T-helper 1 cell treated with Interleukin-12 subunit alpha and Interleukin-12 subunit beta and Interleukin-4 antibody, amounts not matched to agents 30 ng/mL and 1 ng/mL, for 36 hours (primary cell): Measurements from ENCODE around the gene PIGU. TPM values are rescaled to one million over a fixed set of nuclear protein-coding genes. Genes with fewer than 3 reads are reported as not detected.

ENCODE experiments used
- intact Hi-C: fragments of 100-400 bp; cut with micrococcal nuclease; formaldehyde crosslinking; loops from one replicate; pipeline ENCODE4 v1.15.1; 2024
- total RNA-seq: library from RNA; stranded (reverse); gene quantifications from 2 replicates; pipeline ENCODE4 v1.2.3, GENCODE V29; 2022

The PIGU gene
- total RNA-seq, 1 donor from 2014 or later = 21.9 TPM

- intact Hi-C loops = loop anchor here (1.0 to 2.0 kb wide), 3 partner anchors 21 to 124 kb away; partner anchors contain the start of genes MAP1LC3A, PIGU and TP53INP2
These were observed 96.6 kb downstream of the PIGU start for GRCh38 chr20:34579979-34580940.

- intact Hi-C loops = no loop called here
These were observed 97.5 kb downstream of the PIGU start for GRCh38 chr20:34579191-34579978.

GRCh38 chr20:34578521-34578920, 98.4 kb downstream of the PIGU start:
- intact Hi-C loops = no loop called here

DNA sequence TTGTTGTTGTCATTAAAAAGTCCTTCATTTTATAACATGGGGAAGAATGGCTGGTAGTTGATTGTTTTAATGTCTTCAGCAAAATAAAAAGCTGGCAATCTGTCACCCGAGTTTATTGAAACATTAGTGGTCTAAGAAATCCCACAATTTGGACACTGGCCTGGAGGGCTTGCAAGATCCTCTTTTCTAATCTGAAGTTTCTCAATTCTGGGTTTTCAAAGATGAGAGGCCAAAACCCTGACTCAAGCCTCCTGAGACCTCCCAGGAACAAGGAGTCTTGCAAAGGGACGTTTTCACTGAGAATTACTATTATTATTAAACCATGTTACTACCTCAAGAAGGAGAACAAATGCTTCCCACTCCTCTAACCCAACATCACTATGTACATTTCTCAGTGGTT, 98.9 kb downstream of the PIGU start:
- intact Hi-C loops = no loop called here

DNA sequence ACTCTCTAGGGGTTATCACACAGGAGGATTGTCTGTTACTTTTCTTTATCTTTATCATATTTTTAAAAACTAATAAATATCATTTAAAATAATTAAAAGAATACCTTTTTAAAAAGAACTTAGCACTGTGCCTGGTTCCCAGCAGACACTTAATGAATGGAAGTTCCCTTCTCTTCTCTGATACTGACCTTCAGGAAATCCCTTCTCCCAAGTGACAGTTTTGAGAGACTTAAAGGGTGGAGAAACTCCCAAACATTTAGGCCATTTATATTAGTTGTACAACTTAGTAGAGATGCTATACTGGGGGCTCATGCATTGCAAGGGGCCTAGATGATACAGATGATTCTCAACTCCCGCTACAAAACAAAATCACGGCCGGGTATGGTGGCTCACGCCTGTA, 99.8 kb downstream of the PIGU start:
- intact Hi-C loops = no loop called here

- intact Hi-C loops = no loop called here
These were observed 101.1 kb downstream of the PIGU start for GRCh38 chr20:34575756-34576155.

DNA sequence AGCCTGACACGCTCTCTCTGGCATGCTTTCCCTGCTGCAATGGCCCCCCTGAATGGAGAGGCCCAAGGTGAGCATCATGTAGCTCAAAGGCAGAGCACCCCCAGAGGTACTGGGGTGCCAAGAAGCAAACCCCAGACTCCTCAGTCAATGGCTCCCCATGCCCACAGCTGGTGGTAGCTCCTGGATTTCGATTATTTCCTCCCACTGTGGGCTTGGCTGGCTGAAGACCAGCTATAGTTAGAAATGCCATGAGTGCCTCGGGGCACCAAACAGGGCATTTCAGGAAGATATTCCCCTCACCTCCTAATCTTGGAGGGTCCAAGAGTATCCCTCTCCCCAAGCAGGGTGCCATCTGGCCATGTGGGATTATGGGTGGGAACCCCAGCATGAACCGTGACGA, 101.6 kb downstream of the PIGU start:
- intact Hi-C loops = no loop called here

- intact Hi-C loops = no loop called here
These were observed 102.0 kb downstream of the PIGU start for GRCh38 chr20:34574861-34575260.

DNA sequence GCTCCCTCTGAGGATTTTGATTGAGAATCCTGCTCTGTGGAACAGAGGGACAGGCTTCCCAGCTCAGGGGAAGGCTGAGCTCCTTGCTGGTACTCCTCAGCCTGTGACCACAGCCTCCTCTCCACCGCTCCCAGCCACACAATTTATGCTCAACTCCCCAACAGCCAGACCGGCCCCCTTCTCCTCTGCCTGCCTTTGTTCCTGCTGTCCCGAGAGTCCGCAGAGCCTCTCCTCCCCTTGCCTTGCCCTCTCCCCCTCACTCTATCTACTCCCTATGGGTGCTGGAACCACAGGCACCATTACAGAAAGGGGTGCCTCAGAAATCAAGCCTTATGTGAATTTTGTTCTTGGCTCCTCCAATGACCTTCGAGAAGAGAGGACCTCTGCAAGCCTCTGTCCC, 102.5 kb downstream of the PIGU start:
- intact Hi-C loops = no loop called here

DNA sequence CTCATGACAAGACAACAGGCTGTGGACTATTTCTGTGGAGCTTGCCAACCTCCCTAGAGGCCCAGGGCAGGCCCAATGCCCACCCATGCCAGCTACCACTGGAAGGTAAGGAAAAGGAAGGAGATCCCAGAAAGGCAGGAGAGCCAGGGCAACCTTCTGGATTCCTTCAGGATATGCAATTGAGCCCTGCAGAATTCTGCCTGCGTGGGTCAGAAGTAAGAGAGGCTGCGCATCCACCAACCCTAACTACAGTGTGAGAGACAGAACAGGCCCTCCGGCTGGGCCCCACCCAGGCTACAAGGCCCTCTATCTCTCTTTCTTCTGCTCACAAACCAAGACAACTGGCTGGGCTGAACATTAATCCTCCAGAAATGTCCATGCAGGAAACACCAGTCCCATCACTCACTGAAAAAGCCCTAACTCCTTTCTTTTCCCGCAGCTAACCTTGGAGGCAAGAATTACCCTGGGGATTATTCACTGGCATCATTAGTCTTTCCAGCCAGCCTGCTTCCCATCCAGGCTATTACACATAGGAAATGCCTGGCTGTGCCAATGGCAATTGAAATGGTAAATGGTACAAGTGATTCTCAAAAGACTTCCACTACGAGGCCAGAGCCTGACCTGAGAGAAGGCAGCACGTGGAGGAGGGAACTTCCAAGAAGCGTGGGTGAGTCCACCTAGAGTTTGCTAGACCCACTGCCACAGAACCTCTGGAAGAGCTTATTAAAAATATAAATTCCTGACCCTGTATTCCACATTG, 103.2 kb downstream of the PIGU start:
- intact Hi-C loops = no loop called here

DNA sequence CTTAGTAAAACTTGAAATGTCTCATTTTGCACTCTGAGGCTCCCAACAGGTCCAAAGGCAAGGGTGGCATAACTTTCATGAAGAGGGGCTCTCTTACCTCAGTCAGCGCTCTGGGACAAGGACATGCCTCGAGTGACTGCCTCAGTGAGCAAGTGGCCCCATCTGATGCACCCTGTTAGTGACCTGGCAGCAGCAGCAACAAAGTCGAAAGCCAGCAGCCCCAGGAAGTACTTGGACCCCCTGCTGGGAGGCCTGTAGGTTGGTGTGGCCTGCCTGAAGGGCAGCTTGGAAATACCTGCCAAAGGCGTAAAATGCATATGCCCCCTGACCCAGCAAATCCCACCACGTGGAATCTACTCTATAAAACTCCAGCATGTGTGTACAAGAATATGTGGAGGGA, 105.1 kb downstream of the PIGU start:
- intact Hi-C loops = no loop called here

GRCh38 chr20:34570859-34571306, 106.0 kb downstream of the PIGU start:
- intact Hi-C loops = no loop called here

DNA sequence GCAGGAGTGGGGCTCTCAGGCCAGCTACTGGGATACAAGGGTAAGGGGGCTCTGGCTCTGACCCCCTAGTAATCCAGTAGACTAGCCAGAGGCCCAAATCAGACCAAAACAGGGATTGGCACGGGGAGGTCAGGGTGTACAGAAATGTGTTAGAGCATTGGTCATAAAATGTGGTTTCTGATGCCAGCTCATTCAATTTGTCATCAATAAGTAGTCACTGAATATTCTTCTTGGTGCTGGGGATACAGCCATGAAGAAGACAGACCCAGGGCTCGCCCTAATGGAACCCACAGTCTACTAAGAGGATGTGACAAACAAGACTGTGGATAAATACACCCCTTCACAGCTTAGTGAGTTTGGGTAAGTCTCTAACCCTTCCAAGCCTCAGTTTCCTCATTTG, 107.3 kb downstream of the PIGU start:
- intact Hi-C loops = no loop called here

DNA sequence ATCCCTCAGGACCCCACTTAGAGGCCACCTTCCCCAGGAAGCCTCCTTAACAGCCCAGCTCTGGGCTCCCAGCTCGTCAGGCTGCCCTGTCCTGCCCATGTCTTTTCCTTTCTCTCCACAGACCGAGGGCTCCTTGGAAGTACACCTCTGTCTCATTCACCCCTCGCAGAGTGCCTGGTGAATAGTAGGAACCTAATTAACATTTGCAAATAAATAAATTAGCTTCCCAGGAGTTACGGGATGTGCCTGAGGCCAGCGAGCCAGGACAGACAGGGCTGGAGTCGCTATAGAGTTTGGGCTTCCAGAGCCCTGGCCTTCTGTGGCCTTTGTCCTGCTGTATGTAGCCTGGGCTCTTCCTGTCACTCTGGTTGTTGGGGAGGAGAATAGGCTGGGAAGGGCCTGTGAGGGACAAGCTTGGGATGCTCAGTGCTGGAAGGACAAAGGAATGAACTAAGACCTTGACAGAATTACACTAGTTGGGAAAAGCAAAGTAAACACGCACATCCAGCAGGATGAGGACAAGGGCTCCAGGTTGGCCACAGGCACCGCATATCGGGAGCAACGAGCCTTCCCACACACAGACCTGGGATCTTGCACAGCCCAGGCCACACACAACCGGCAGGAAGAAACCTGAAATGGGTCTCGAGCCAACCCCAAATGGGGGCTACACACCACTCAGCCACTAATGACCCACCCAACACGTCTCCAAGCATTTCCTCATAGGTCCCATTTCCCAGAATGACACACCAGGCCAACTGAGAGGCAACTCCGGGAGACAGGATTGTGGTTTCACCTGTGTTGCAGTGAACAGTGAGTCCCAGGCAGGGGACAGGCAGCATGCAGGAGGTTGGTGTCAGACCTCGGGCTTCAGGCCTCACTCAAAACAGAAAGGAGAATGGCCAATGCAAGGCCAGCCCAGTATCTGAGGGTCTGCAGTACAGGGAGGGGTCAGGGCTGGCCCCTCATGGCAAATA, 108.7 kb downstream of the PIGU start:
- intact Hi-C loops = no loop called here

DNA sequence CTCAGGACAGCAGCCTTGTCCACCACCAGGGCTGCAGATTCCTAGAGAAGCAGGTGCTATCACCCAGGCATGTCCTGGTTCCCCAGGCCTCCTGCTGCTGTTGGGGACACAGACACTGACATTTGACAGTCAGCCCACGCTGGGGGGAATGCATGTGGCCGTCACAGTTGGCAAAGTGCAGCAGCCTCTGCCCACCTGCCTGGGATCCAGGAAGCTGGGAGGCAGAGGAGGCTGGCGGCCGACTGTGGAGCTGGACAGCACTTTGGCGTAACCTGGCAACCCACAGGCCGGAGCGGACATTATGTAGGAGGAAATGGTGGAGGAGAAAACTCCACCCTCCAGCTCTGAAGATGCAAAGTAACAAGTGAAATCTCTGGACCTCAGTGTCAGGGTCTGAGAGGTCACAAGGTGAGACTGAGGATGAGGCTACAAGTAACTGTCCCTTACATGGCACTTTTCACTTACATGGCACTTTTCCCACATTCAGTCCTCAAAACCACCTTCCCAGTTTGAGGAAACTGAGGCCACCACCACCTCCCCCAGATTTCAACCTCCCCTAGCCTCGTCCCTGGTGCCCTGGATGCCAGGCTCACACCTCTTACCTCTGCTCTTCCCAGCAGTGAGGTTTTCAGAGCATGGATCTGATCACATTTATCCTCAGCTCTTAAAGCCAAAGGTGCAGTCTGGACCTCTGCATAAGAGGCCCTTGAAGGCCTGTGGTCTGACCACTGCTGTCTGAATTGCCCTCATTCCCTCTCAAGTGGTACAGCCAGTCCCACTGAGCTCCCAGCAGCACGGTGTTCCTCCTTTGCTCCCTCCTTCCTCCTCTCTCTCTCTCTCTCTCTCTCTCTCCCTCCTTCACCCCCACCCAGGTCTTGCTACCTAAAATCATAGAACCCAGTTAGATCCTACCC, 109.7 kb downstream of the PIGU start:
- intact Hi-C loops = no loop called here

DNA sequence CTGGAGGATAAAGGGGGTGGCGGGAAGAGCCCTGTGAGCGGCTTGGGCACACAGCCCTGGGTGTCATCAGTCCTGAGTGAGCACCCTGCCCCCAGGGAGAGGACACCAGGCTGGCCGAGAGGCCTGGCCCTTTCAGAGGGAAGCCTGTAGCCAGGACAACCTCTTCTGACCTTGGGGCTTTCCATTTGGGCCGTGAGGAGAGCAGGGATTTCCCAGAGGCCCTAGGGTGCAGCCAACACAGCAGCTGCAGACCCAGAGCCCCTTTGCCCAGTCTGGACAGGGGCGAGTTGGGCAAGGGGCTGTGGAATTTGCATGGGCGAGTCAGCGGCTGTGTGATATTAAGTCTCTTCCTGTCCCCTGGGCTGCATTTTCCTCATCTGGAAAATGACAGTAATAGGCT, 112.1 kb downstream of the PIGU start:
- intact Hi-C loops = no loop called here

DNA sequence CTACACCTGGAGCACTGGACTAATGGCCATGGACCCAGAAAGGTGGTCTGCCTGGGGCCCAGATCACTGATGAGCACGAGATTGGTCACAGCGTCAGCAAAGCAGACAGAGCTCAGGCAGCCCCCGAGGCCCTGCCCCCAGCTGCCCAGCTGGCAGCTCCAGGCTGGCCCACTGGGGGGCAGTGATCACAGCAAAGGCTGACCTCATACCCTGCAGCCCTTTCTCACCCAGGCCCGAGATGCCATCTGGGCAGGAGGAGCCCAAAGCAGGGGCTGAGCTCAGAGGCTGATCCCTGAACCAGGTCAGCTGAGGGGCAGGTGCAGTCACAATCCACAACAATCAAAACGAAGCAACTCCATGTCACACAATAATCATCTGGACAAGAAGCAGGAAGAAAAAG, 114.3 kb downstream of the PIGU start:
- intact Hi-C loops = no loop called here

DNA sequence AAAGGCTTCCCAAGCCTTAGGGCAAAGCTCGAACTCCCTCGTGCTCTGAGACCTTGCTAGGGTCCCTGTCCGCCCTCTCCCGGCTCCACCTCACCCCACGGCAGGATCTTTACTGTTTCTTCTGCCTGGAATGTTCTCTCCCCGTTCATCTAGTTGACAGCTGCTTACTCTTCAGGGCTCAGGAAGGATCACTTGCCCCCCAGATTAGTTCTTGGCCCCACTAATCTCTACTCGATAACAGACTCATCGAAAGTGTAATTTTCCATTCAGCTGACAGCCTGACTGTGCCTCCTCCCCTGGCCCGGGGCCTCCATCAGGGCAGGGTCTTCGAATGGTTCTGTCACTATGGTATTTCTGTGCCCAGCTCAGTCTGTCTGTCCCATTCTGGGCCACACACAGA, 115.2 kb downstream of the PIGU start:
- intact Hi-C loops = no loop called here

DNA sequence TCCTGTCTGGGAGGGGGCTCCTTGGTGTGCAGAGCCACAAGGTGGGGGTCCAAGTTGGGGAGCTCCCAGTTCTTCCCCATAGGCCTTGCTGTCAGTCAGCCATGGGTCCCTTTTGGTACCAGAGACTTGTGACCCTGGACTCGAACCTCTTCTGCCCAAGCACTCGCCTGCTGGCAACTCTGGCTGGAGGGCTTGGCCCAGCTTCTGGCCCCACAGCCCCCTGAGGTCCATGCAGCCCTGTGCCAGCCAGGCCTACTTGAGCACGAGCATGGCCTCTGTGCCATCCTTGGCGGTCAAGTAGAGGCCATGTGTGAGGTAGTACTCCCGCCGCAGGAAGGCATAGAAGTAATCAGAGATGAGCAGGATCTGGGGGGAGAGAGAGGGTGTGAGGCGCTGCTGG, 116.3 kb downstream of the PIGU start:
- intact Hi-C loops = no loop called here
